IgD-negative memory B cell (primary cell): Measurements from ENCODE around the gene CCDC141. TPM values are rescaled to one million over a fixed set of nuclear protein-coding genes. Genes with fewer than 3 reads are reported as not detected.

ENCODE experiments used
- H3K27ac Mint-ChIP-seq, 3 donors: one replicate each; pipeline ENCODE4 v1.8.0; 2020 to 2022; ENCODE audit warnings: mild to moderate bottlenecking in 3 of 3, mixed read lengths in 3 of 3, moderate library complexity in 1 of 3
- H3K27me3 Mint-ChIP-seq: one replicate; pipeline ENCODE4 v1.8.0; 2021; ENCODE audit warnings: mixed read lengths
- H3K36me3 Mint-ChIP-seq: one replicate; pipeline ENCODE4 v1.8.0; 2020; ENCODE audit warnings: mild to moderate bottlenecking, mixed read lengths
- H3K4me1 Mint-ChIP-seq, 3 donors: one replicate each; pipeline ENCODE4 v1.8.0; 2020 to 2022; ENCODE audit warnings: mixed read lengths in 3 of 3, mild to moderate bottlenecking in 1 of 3
- H3K4me3 Mint-ChIP-seq, 4 donors: one replicate each; pipeline ENCODE4 v1.8.0; 2020 to 2022; ENCODE audit warnings: mild to moderate bottlenecking in 4 of 4, mixed read lengths in 4 of 4, moderate library complexity in 3 of 4
- H3K9me3 Mint-ChIP-seq, 3 donors: one replicate each; pipeline ENCODE4 v1.8.0; 2020 to 2021; ENCODE audit warnings: mixed read lengths in 3 of 3, mild to moderate bottlenecking in 1 of 3
- polyA plus RNA-seq: library from polyadenylated mRNA; unstranded; fragments of 300-500 nt; fragmentation: Illumina TruSeq; gene quantifications from one replicate; pipeline ENCODE4 v1.2.3, GENCODE V29; 2021

Gene CCDC141
- polyA plus RNA-seq, 1 donor from 2014 or later = 15.4 TPM

- no peaks in the 10 kb centered on the region for H3K27me3 Mint-ChIP-seq
These were observed 69.1 kb downstream of the CCDC141 start for GRCh38 chr2:178980815-178981214.

GRCh38 chr2:178978667-178979066 is 71.3 kb downstream of the CCDC141 start:
- Mint-ChIP-seq H3K4me1 (peaks cover 0 to 3% (median 0%) of the 10 kb centered on the region in 3 donors), H3K27ac (no peak overlapping the region)

More at GRCh38 chr2:178980815-178981214, 69.1 kb downstream of the CCDC141 start:
- Mint-ChIP-seq H3K9me3 (no peaks in the 10 kb centered on the region), H3K36me3 (no peaks in the 10 kb centered on the region), H3K4me1 (peaks cover 0 to 3% (median 0%) of the 10 kb centered on the region in 3 donors), H3K27ac (no peak overlapping the region), H3K4me3 (no peak overlapping the region)

GRCh38 chr2:178976351-178976750 is 73.6 kb downstream of the CCDC141 start:
- H3K27me3 Mint-ChIP-seq = no peaks in the 10 kb centered on the region
- peaks cover 3% of the 10 kb centered on the region for H3K36me3 Mint-ChIP-seq
- H3K4me3 Mint-ChIP-seq = no peak overlapping the region
- no peak overlapping the region for H3K27ac Mint-ChIP-seq
- peaks cover 0 to 1% (median 0%) of the 10 kb centered on the region in 3 donors for H3K4me1 Mint-ChIP-seq
- H3K9me3 Mint-ChIP-seq = no peaks in the 10 kb centered on the region

More at GRCh38 chr2:178978667-178979066, 71.3 kb downstream of the CCDC141 start:
- Mint-ChIP-seq H3K9me3 (no peaks in the 10 kb centered on the region), H3K4me3 (no peak overlapping the region), H3K36me3 (no peaks in the 10 kb centered on the region), H3K27me3 (no peaks in the 10 kb centered on the region)

GRCh38 chr2:178962805-178963433 is 87.0 kb downstream of the CCDC141 start:
- H3K4me3 Mint-ChIP-seq = no peak overlapping the region
- H3K4me1 Mint-ChIP-seq = peaks cover 0 to 3% (median 0%) of the 10 kb centered on the region in 3 donors
- no peak overlapping the region for H3K27ac Mint-ChIP-seq
- H3K36me3 Mint-ChIP-seq = peaks cover 2% of the 10 kb centered on the region
- H3K27me3 Mint-ChIP-seq = no peaks in the 10 kb centered on the region
- no peaks in the 10 kb centered on the region for H3K9me3 Mint-ChIP-seq

- Mint-ChIP-seq H3K4me3 (no peak overlapping the region), H3K9me3 (no peaks in the 10 kb centered on the region), H3K4me1 (peaks cover 0 to 3% (median 0%) of the 10 kb centered on the region in 3 donors), H3K36me3 (peaks cover 3% of the 10 kb centered on the region), H3K27me3 (no peaks in the 10 kb centered on the region), H3K27ac (no peak overlapping the region)
These were observed 87.8 kb downstream of the CCDC141 start for GRCh38 chr2:178962152-178962551.

- Mint-ChIP-seq H3K27ac (no peak overlapping the region), H3K36me3 (peaks cover 3% of the 10 kb centered on the region), H3K27me3 (no peaks in the 10 kb centered on the region), H3K4me1 (peaks cover 0 to 2% (median 0%) of the 10 kb centered on the region in 3 donors), H3K4me3 (no peak overlapping the region), H3K9me3 (no peaks in the 10 kb centered on the region)
These were observed 95.9 kb downstream of the CCDC141 start for GRCh38 chr2:178954049-178954448.

- peak overlapping the region in 1 of 3 donors; percentile 9 for H3K27ac Mint-ChIP-seq
- peaks cover 7% of the 10 kb centered on the region for H3K36me3 Mint-ChIP-seq
- H3K9me3 Mint-ChIP-seq = peaks cover 0 to 4% (median 0%) of the 10 kb centered on the region in 3 donors
- H3K27me3 Mint-ChIP-seq = no peaks in the 10 kb centered on the region
- no peak overlapping the region for H3K4me3 Mint-ChIP-seq
- peaks cover 0 to 2% (median 0%) of the 10 kb centered on the region in 3 donors for H3K4me1 Mint-ChIP-seq
These were observed 98.5 kb downstream of the CCDC141 start for GRCh38 chr2:178951266-178952006.

- H3K27me3 Mint-ChIP-seq = no peaks in the 10 kb centered on the region
- no peak overlapping the region for H3K4me3 Mint-ChIP-seq
- H3K4me1 Mint-ChIP-seq = peaks cover 0 to 2% (median 0%) of the 10 kb centered on the region in 3 donors
- peaks cover 0 to 4% (median 0%) of the 10 kb centered on the region in 3 donors for H3K9me3 Mint-ChIP-seq
- no peak overlapping the region for H3K27ac Mint-ChIP-seq
- peaks cover 7% of the 10 kb centered on the region for H3K36me3 Mint-ChIP-seq
These were observed 100.4 kb downstream of the CCDC141 start for GRCh38 chr2:178949584-178949983.

GRCh38 chr2:178949151-178949550 is 100.8 kb downstream of the CCDC141 start:
- peaks cover 0 to 4% (median 0%) of the 10 kb centered on the region in 3 donors for H3K9me3 Mint-ChIP-seq
- no peak overlapping the region for H3K4me3 Mint-ChIP-seq
- H3K36me3 Mint-ChIP-seq = peaks cover 7% of the 10 kb centered on the region
- H3K27ac Mint-ChIP-seq = no peak overlapping the region
- peaks cover 0 to 2% (median 0%) of the 10 kb centered on the region in 3 donors for H3K4me1 Mint-ChIP-seq
- H3K27me3 Mint-ChIP-seq = no peaks in the 10 kb centered on the region

- Mint-ChIP-seq H3K27ac (no peak overlapping the region), H3K9me3 (peaks cover 0 to 4% (median 0%) of the 10 kb centered on the region in 3 donors), H3K27me3 (no peaks in the 10 kb centered on the region), H3K36me3 (peaks cover 7% of the 10 kb centered on the region), H3K4me1 (peaks cover 0 to 2% (median 0%) of the 10 kb centered on the region in 3 donors), H3K4me3 (no peak overlapping the region)
These were observed 102.9 kb downstream of the CCDC141 start for GRCh38 chr2:178947006-178947405.

GRCh38 chr2:178946494-178946893 is 103.4 kb downstream of the CCDC141 start:
- no peak overlapping the region for H3K4me3 Mint-ChIP-seq
- H3K9me3 Mint-ChIP-seq = peaks cover 0 to 4% (median 0%) of the 10 kb centered on the region in 3 donors
- H3K27me3 Mint-ChIP-seq = no peaks in the 10 kb centered on the region
- peaks cover 0 to 2% (median 0%) of the 10 kb centered on the region in 3 donors for H3K4me1 Mint-ChIP-seq
- no peak overlapping the region for H3K27ac Mint-ChIP-seq
- H3K36me3 Mint-ChIP-seq = peaks cover 7% of the 10 kb centered on the region

GRCh38 chr2:178943745-178944144 is 106.2 kb downstream of the CCDC141 start:
- Mint-ChIP-seq H3K36me3 (peaks cover 8% of the 10 kb centered on the region), H3K27me3 (no peaks in the 10 kb centered on the region), H3K4me3 (no peak overlapping the region), H3K27ac (no peak overlapping the region), H3K4me1 (no peaks in the 10 kb centered on the region), H3K9me3 (peaks cover 0 to 4% (median 1%) of the 10 kb centered on the region in 3 donors)

GRCh38 chr2:178934571-178934970 is 115.4 kb downstream of the CCDC141 start:
- H3K27me3 Mint-ChIP-seq = no peaks in the 10 kb centered on the region
- no peak overlapping the region for H3K27ac Mint-ChIP-seq
- H3K36me3 Mint-ChIP-seq = peaks cover 7% of the 10 kb centered on the region
- H3K4me3 Mint-ChIP-seq = no peak overlapping the region
- H3K9me3 Mint-ChIP-seq = peaks cover 4 to 28% (median 11%) of the 10 kb centered on the region in 3 donors
- no peaks in the 10 kb centered on the region for H3K4me1 Mint-ChIP-seq

- Mint-ChIP-seq H3K4me1 (peaks cover 0 to under 1% (median 0%) of the 10 kb centered on the region in 3 donors), H3K27me3 (no peaks in the 10 kb centered on the region), H3K36me3 (peaks cover 7% of the 10 kb centered on the region), H3K4me3 (no peak overlapping the region), H3K9me3 (peaks cover 4 to 28% (median 11%) of the 10 kb centered on the region in 3 donors), H3K27ac (no peak overlapping the region)
These were observed 116.4 kb downstream of the CCDC141 start for GRCh38 chr2:178933493-178933892.

GRCh38 chr2:178928077-178928476 is 121.9 kb downstream of the CCDC141 start:
- Mint-ChIP-seq H3K27me3 (no peaks in the 10 kb centered on the region), H3K36me3 (peaks cover 3% of the 10 kb centered on the region), H3K4me1 (peaks cover 11 to 16% (median 13%) of the 10 kb centered on the region in 3 donors), H3K27ac (peak overlapping the region in 1 of 3 donors; percentile 29), H3K9me3 (peaks cover 4 to 10% (median 4%) of the 10 kb centered on the region in 3 donors), H3K4me3 (peak overlapping the region in 2 of 4 donors; percentile 87 to 89)
